GM12878 (cell line): ENCODE measurements around the gene SLC22A4. TPM values are rescaled to one million over a fixed set of nuclear protein-coding genes. Genes with fewer than 3 reads are reported as not detected.

Source experiments
- ATAC-seq: fragments of 200-7000 bp; cut with Tn5 transposase; 3 replicates; pipeline ENCODE4 v1.9.1; 2020; ENCODE audit warnings: mild to moderate bottlenecking, moderate library complexity
- BruUV-seq: library from RNA; stranded (reverse); fragments of 400-500 nt; replicated peaks from 2 replicates; lab custom pipeline; 2021; lab: Mats Ljungman, UMichigan
- CTCF ChIA-PET: fragments of 300-600 bp; sonication (Branson Sonifier 250); formaldehyde crosslinking; extraction: SDS; loops from one replicate; lab custom pipeline; 2021; ENCODE audit warnings: inconsistent platforms; lab: Yijun Ruan, JAX
- POLR2A ChIA-PET: fragments of 350-600 bp; formaldehyde crosslinking; extraction: SDS; loops from one replicate; lab custom pipeline; 2021; ENCODE audit warnings: inconsistent platforms; lab: Charles Lee
- RAD21 ChIA-PET: fragments of 300-600 bp; sonication (Branson Sonifier 250); formaldehyde crosslinking; loops from one replicate; lab custom pipeline; 2023; ENCODE audit warnings: antibody characterized with exemption; ENCODE audit not compliant: unreplicated experiment; lab: Charles Lee
- SMC1A ChIA-PET: fragments of 300-600 bp; sonication (Branson Sonifier 250); formaldehyde crosslinking; loops from one replicate; lab custom pipeline; 2023; ENCODE audit not compliant: unreplicated experiment, uncharacterized antibody; lab: Charles Lee
- DNase-seq: peaks from one replicate; pipeline ENCODE4 v3.0.0-alpha.2; 2011; ENCODE audit warnings: low read depth, low spot score
- FAIRE-seq: peaks from 3 replicates; lab custom pipeline; 2011; peaks lifted over from hg19 to GRCh38; lab: Jason Lieb, UNC
- H2AFZ ChIP-seq: 2 replicates; pipeline ENCODE4 v1.6.0; 2011; ENCODE audit warnings: low read depth, low read length, control low read depth; ENCODE audit not compliant: control insufficient read depth
- H3K27ac ChIP-seq: 2 replicates; pipeline ENCODE4 v1.5.1; 2011; ENCODE audit warnings: control low read depth; ENCODE audit not compliant: control insufficient read depth, insufficient read depth
- H3K27me3 ChIP-seq, 2 experiments: replicated peaks in 1 of 2; 2 replicates each; pipeline versions ENCODE4 v1.6.0 to v1.6.1; 2011; ENCODE audit warnings: low read length in 1 of 2; ENCODE audit not compliant: control insufficient read depth in 2 of 2, insufficient read depth in 2 of 2
- H3K36me3 ChIP-seq, 2 experiments: 2 replicates each; pipeline ENCODE4 v1.5.1; 2011; ENCODE audit warnings: low read length in 1 of 2; ENCODE audit not compliant: control insufficient read depth in 2 of 2, insufficient read depth in 2 of 2
- H3K4me1 ChIP-seq: 2 replicates; pipeline ENCODE4 v1.6.1; 2011; ENCODE audit warnings: mild to moderate bottlenecking, low read length, moderate library complexity, mixed read lengths; ENCODE audit not compliant: control insufficient read depth, insufficient read depth
- H3K4me2 ChIP-seq: 2 replicates; pipeline ENCODE4 v1.6.0; 2011; ENCODE audit warnings: control low read depth; ENCODE audit not compliant: control insufficient read depth, insufficient read depth
- H3K4me3 ChIP-seq: fragments of 200-600 bp; sonication (generic); 2 replicates; pipeline ENCODE4 v1.5.1; 2016
- H3K79me2 ChIP-seq: 2 replicates; pipeline ENCODE4 v1.6.0; 2011; ENCODE audit warnings: low read length; ENCODE audit not compliant: control insufficient read depth, insufficient read depth
- H3K9ac ChIP-seq: 2 replicates; pipeline ENCODE4 v1.8.0; 2011; ENCODE audit warnings: low read length, control low read depth, mixed read lengths; ENCODE audit not compliant: control insufficient read depth, insufficient read depth
- H3K9me3 ChIP-seq: replicated peaks from 3 replicates; pipeline ENCODE4 v1.5.1; 2011; ENCODE audit warnings: mild to moderate bottlenecking, low read length; ENCODE audit not compliant: control insufficient read depth, insufficient read depth
- H4K20me1 ChIP-seq: 2 replicates; pipeline ENCODE4 v1.6.0; 2011; ENCODE audit not compliant: control insufficient read depth, insufficient read depth
- FOS ChIP-seq: IDR thresholded peaks from 3 replicates; pipeline ENCODE4 v1.6.1; 2011; ENCODE audit warnings: borderline replicate concordance; ENCODE audit not compliant: insufficient read length; ENCODE audit errors: extremely low read depth
- FOXM1 ChIP-seq: IDR thresholded peaks from 2 replicates; pipeline ENCODE4 v1.6.1; 2012; ENCODE audit warnings: low read depth, mild to moderate bottlenecking, inconsistent platforms, low read length, moderate library complexity
- MEF2A ChIP-seq: IDR thresholded peaks from 2 replicates; pipeline ENCODE4 v1.6.1; 2011; ENCODE audit warnings: low read depth, mild to moderate bottlenecking, low read length, moderate library complexity; ENCODE audit not compliant: insufficient read depth
- MYC ChIP-seq: IDR thresholded peaks from 2 replicates; pipeline ENCODE4 v1.6.1; 2011; ENCODE audit warnings: mild to moderate bottlenecking, low read length, moderate library complexity, inconsistent platforms; ENCODE audit not compliant: insufficient read depth, insufficient replicate concordance, insufficient read length, severe bottlenecking
- NR2C2 ChIP-seq: IDR thresholded peaks from 2 replicates; pipeline ENCODE4 v1.6.1; 2011; ENCODE audit warnings: borderline replicate concordance, low read depth; ENCODE audit not compliant: control insufficient read depth, insufficient read length
- RAD51 ChIP-seq: fragments of 450-650 bp; IDR thresholded peaks from 2 replicates; pipeline ENCODE4 v1.6.1; 2016; ENCODE audit warnings: moderate library complexity, mild to moderate bottlenecking, inconsistent platforms
- WGBS: methylation state at CpG from one replicate; pipeline ENCODE4 v1.1.6; 2016; ENCODE audit warnings: low lambda C conversion rate; ENCODE audit not compliant: insufficient replicate concordance, insufficient coverage; ENCODE audit errors: missing lambda C conversion rate; 5-methylcytosine and 5-hydroxymethylcytosine counted together
- in situ Hi-C: fragments of 300-500 bp; cut with MboI; formaldehyde crosslinking; loops from 9 replicates; pipeline ENCODE4 v1.14.3; 2018; ENCODE audit warnings: mixed read lengths
- intact Hi-C: fragments of 100-400 bp; cut with micrococcal nuclease; formaldehyde crosslinking; loops from one replicate; pipeline ENCODE4 v1.14.2; 2022; ENCODE audit not compliant: unreplicated experiment
- polyA plus RNA-seq, 11 experiments: library from polyadenylated mRNA; depleted of rRNA in 4 of 11; unstranded in 6 of 11; stranded (reverse) in 5 of 11; fragments of >200 nt; fragmentation: Nextera tagmentation in 4 of 11; fragmentation: Illumina TruSeq in 1 of 11; extraction: Ambion mirVana in 4 of 11; extraction: Trizol in 1 of 11; gene quantifications; 1 replicate in 1 of 11; 2 replicates in 10 of 11; pipeline versions ENCODE4 v1.2.1 to v1.2.3, GENCODE V29; 2011 to 2016; ENCODE audit warnings: inconsistent platforms in 2 of 11, missing spikeins in 2 of 11, low read depth in 1 of 11
- total RNA-seq, 4 experiments: library from RNA; depleted of rRNA in 3 of 4; stranded (reverse); fragments of >200 nt in 3 of 4; fragmentation: Illumina TruSeq in 1 of 4; extraction: Trizol in 1 of 4; gene quantifications; 2 replicates each; pipeline versions ENCODE4 v1.2.1 to v1.2.3, GENCODE V29; 2013 to 2021
- TF ChIP-seq, protein P1 (sequence below): IDR thresholded peaks from 2 replicates; pipeline ENCODE4 v1.6.1; 2011; ENCODE audit warnings: borderline replicate concordance, low read depth, mild to moderate bottlenecking, moderate library complexity, mixed read lengths, low read length; ENCODE audit not compliant: insufficient read depth; ENCODE audit errors: extremely low read length
- TF ChIP-seq, protein P2 (sequence below): fragments of 450-650 bp; IDR thresholded peaks from 2 replicates; pipeline ENCODE4 v1.6.1; 2018; ENCODE audit warnings: mild to moderate bottlenecking, low read depth, moderate library complexity; ENCODE audit not compliant: partially characterized antibody

SLC22A4 gene
- total and polyA plus RNA-seq, 10 of the 15 experiments (the other 5 are each of a cell fraction or from before 2014, with no cell fraction given) = 0.04 to 0.61 (median 0.10) TPM; not detected in 2

DNA sequence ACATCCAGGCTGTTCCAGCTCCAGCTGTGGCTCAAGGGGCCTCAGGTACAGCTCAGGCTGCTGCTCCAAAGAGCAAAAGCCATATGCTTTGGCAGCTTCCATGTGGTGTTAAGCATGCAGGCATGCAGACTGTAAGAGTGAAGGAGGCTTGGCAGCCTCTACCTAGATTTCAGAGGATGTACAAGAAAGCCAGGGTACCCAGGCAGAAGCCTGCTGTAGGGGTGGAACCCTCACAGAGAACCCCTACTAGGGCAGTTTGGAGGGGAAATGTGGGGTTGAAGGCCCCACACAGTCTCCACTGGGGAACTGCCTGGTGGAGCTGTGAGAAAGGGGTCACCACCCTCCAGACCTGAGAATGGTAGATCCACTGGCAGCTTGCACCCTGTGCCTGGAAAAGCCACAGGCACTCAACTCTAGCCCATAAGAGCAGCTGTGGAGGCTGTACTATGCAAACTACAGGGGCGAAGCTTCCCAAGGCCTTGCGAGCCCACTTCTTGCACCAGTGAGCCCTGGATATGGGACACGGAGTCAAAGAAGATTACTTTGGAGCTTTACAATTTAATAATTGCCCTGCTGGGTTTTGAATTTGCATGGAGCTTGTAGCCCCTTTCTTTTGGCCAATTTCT lies 61.1 kb downstream of the SLC22A4 start:
- Histone ChIP-seq H3K79me2 (no peaks in the 10 kb centered on the region), H4K20me1 (no peaks in the 10 kb centered on the region), H3K36me3 (no peaks in the 10 kb centered on the region), H3K4me3 (no peak overlapping the region), H3K4me2 (no peak overlapping the region), H3K9me3 (no peaks in the 10 kb centered on the region; the same call in 2 of the 3 replicates)
- FAIRE-seq = no peak
- no TSS peak for BruUV-seq
- ChIA-PET POLR2A (interaction anchor here (1.1 to 1.5 kb wide), 3 partner anchors 11 to 14 kb away, joined by 3 to 4 read pairs (median 3); partner anchors contain the start of gene SLC22A5), RAD21 (interaction anchor here (0.7 to 1.3 kb wide), 4 partner anchors 14 to 117 kb away, joined by 3 read pairs; partner anchors contain the start of gene SLC22A5)
- WGBS = 60% methylated on average over 3 of the region's 3 CpGs
- TF ChIP-seq, protein P1, sequence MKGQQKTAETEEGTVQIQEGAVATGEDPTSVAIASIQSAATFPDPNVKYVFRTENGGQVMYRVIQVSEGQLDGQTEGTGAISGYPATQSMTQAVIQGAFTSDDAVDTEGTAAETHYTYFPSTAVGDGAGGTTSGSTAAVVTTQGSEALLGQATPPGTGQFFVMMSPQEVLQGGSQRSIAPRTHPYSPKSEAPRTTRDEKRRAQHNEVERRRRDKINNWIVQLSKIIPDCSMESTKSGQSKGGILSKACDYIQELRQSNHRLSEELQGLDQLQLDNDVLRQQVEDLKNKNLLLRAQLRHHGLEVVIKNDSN = no peak
- TF ChIP-seq RAD51 (no peak), FOS (no peak), MEF2A (no peak), FOXM1 (no peak), NR2C2 (no peak), MYC (no peak)
- TF ChIP-seq, protein P2, sequence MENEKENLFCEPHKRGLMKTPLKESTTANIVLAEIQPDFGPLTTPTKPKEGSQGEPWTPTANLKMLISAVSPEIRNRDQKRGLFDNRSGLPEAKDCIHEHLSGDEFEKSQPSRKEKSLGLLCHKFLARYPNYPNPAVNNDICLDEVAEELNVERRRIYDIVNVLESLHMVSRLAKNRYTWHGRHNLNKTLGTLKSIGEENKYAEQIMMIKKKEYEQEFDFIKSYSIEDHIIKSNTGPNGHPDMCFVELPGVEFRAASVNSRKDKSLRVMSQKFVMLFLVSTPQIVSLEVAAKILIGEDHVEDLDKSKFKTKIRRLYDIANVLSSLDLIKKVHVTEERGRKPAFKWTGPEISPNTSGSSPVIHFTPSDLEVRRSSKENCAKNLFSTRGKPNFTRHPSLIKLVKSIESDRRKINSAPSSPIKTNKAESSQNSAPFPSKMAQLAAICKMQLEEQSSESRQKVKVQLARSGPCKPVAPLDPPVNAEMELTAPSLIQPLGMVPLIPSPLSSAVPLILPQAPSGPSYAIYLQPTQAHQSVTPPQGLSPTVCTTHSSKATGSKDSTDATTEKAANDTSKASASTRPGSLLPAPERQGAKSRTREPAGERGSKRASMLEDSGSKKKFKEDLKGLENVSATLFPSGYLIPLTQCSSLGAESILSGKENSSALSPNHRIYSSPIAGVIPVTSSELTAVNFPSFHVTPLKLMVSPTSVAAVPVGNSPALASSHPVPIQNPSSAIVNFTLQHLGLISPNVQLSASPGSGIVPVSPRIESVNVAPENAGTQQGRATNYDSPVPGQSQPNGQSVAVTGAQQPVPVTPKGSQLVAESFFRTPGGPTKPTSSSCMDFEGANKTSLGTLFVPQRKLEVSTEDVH = no peak
- TF ChIP-seq, all 136 proteins: peak for 0
- ATAC-seq (no peak), DNase-seq (no peak)
- no peaks in the 10 kb centered on the region for H3K27me3 ChIP-seq
- no peak overlapping the region for H3K27ac ChIP-seq
- CTCF ChIA-PET = interaction anchor here (0.7 to 1.5 kb wide), 4 partner anchors 14 to 117 kb away, joined by 3 to 7 read pairs (median 3); no protein-coding TSS in a partner anchor
- in situ Hi-C loops (loop anchor here (5.0 kb wide), 1 partner anchor 288 kb away; no protein-coding TSS in a partner anchor), intact Hi-C loops (loop anchor here (5.0 kb wide), 1 partner anchor 293 kb away; the partner anchor contains the start of gene IL3)
- H3K9ac ChIP-seq = no peak overlapping the region
- peaks cover 12% of the 10 kb centered on the region for H3K4me1 ChIP-seq
- no peak overlapping the region for H2AFZ ChIP-seq
- SMC1A ChIA-PET = interaction anchor here (0.9 to 2.7 kb wide), 9 partner anchors 12 to 145 kb away, joined by 3 to 15 read pairs (median 4); partner anchors contain the start of genes SLC22A4 and SLC22A5
